ENCODE measurements around the gene PTGES2. TPM values are rescaled to one million over a fixed set of nuclear protein-coding genes. Genes with fewer than 3 reads are reported as not detected.

PTGES2 gene
- total RNA-seq, 1 donor from 2014 or later, result 65.4 TPM

GRCh38 chr9:128153947-128154695 is 26.6 kb upstream of the PTGES2 start:
- intact Hi-C loops (cut with micrococcal nuclease), result no loop called here

- intact Hi-C loops (cut with micrococcal nuclease), result no loop called here
Observed at GRCh38 chr9:128153060-128153946, 25.8 kb upstream of the PTGES2 start.

DNA sequence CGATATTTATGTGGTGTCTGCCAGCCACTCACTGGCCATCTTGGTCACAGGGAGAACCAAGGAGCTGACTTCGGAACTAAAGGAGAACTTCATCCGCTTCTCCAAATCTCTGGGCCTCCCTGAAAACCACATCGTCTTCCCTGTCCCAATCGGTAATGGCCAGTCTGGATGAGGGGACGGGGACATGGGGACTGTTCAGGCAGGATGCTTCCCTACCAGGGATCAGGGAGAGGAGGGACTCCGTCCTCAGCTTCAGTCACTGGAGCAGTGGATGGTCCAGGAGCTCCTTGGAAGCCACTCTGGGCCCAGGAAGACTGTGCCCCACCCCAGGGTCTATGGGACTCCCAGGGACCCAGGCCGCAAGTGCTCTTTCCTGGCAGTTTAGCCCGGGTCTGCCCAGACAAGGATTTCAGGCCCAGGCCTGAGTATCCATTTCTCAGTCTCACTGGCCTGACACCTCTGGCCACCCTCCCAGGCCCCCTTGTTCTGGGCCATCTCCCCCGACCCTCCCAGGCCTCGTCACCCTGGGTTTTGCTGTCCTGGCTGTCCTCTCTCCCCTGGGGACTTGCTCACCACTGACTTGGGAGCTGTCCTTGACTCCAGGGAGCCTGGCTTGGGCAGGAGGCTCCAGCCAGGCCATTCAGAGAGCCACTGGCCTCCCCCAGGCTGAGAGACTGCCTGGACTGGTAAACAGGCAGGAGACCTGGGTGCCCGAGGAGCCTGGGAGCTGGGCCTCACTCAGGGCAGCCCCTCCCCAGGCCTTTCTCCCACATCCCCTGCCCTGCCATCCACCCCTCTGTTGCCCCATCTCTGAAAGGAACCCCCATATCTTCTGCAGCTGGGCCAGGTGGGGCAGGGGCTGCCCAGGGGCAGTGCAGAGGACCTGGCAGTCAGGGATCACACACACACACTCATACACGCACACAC is 24.9 kb upstream of the PTGES2 start:
- intact Hi-C loops (cut with micrococcal nuclease), result no loop called here

DNA sequence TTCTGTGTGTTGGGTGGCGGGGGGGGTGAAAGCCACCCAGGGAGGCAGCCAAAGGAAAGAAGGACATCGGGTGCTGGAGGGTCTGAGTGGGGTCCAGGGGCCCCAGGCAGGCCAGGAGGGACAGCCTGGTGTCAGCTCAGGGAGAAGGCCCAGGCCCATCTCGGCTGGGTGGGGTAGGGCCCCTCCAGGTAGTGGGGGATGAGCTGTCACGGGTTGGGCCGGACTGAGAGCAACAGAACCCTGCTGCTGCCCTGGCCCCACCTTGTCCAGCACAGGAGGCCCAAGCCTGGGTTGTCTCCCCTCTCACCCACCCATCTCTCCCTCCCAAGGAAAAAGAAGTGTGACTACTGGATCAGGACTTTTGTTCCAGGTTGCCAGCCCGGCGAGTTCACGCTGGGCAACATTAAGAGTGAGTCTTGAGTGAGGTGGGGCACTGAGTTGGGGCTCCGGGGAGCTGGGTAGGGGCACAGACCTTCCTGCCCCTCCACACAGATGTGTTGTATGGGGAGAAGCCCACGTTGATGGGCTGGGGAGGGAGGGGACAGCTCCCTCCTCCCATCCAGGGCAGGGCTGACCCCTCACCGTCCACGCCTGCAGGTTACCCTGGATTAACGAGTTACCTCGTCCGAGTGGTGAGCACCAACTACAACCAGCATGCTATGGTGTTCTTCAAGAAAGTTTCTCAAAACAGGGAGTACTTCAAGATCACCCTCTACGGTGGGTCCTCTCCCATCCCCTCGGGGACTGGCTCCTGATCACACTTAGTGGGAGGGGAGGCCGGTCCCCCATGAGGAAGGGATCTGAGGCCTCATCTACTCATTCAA is 24.0 kb upstream of the PTGES2 start:
- intact Hi-C loops (cut with micrococcal nuclease), result no loop called here

- intact Hi-C loops (cut with micrococcal nuclease), result no loop called here
Observed at GRCh38 chr9:128150594-128151308, 23.2 kb upstream of the PTGES2 start.

DNA sequence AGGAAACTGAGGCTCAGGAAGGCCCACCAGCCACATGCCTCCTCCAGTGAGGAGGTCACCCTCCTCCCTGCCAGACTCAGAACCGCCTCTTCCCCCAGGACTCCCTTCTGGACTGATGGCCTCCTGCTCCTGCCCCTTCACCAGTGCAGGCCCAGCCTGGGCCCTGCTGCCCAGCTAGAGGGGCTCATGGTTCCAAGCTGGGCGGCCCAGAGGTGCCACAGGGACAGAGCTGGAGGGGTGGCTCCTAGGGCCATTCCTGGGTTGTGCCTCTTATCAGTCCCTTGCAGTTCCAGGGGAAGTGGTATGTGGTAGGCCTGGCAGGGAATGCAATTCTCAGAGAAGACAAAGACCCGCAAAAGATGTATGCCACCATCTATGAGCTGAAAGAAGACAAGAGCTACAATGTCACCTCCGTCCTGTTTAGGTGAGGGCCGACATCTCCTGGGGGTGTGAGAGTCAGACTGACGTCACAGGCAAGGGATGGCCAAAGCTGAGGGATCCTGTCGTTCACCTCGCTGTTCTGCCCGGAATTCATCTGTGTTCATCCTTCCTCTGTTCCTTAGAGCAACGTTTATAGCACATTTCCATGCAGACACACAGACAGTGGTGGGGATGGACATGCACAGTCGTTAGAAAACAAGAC is 22.5 kb upstream of the PTGES2 start:
- intact Hi-C loops (cut with micrococcal nuclease), result no loop called here

DNA sequence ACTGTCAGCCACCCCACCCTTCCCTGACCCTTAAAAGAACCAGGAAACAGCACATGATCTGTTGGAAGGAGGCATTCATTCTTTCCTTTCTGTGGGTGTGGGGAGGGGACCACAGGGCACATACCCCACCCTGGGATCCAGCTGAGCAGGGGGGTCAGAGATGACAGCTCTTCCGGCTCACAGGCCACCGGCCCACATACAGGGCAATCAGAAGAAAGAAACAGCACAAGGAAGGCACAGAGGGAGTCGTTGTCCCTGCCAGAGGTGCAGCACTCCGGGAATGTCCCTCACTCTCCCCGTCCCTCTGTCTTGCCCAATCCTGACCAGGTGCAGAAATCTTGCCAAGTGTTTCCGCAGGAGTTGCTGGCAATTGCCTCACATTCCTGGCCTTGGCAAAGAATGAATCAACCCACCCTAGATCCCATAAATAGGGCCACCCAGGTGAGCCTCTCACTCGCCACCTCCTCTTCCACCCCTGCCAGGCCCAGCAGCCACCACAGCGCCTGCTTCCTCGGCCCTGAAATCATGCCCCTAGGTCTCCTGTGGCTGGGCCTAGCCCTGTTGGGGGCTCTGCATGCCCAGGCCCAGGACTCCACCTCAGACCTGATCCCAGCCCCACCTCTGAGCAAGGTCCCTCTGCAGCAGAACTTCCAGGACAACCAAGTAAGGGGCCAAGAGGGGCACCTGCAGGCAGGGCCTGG is 21.6 kb upstream of the PTGES2 start, which contains the start of gene LCN2:
Gene LCN2, plus strand, starts transcription at position 453 of the 701 bp plus-strand sequence. Its CDS starts 73 bp downstream, at position 526.
- intact Hi-C loops (cut with micrococcal nuclease), result no loop called here

GRCh38 chr9:128148509-128149000 is 21.0 kb upstream of the PTGES2 start:
- intact Hi-C loops (cut with micrococcal nuclease), result no loop called here

DNA sequence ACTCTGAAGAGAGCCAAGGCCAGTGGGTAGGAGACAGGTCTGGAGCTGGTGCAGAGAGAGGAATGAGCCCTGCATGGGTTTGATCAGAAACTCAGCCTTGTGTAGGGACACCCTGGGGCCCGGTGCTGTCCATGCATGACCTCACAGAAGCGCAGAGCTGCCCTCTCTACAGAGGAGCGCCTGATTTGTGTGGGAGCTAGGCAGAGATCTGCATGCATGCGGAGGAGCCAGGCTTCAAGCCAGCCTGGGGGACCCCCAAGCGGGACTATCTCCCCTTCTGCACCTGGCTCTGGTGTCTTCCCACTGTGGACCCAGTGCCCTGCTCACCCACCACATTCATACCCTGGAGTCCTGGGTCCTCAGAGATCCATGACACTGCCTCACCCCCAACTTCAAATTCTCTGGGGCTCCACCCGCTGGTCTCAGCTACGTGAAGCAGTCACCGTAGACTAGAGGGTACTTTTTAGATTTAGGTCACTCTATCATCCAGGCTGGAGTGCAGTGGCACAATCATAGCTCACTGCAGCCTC is 19.1 kb upstream of the PTGES2 start:
- intact Hi-C loops (cut with micrococcal nuclease), result no loop called here

DNA sequence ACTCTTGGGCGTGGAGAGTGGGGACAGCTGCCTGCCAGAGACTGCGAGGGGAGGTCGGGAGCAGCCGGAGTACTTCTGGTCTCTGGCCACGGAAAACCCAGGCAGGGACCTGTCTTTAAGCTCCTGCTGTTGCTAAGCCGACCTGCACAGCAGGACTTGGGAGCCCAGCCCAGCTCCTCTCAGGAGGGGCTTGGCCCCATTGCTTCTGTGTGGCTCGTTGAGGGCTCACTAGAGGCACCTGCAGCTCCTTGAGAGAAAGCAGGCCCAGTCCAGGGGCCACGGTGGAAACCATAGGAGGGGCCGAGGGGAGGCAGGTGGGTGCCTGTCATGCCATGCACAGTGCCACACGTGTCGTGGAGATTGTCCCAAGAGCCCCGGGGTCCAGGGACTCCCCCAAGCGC is 18.4 kb upstream of the PTGES2 start:
- intact Hi-C loops (cut with micrococcal nuclease), result no loop called here

DNA sequence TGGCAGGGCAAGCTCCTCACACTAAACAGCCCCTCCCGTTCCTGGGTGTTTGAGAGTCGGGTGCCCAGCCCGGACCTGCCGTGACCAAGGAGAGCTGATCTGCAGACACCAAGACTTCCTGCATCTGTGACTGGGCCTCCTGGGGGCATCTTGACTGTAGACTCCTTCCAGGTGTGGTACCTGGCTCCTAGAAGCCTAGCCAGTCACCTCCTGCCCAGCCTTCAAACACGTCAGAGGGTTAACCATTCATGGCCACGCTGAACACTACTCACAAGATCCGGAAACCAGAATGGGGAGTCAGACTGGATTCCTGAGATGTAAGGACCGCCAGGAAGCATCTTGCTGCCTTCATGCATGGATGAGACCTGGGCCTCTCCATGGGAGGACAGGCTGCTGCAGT is 18.0 kb upstream of the PTGES2 start:
- intact Hi-C loops (cut with micrococcal nuclease), result no loop called here

DNA sequence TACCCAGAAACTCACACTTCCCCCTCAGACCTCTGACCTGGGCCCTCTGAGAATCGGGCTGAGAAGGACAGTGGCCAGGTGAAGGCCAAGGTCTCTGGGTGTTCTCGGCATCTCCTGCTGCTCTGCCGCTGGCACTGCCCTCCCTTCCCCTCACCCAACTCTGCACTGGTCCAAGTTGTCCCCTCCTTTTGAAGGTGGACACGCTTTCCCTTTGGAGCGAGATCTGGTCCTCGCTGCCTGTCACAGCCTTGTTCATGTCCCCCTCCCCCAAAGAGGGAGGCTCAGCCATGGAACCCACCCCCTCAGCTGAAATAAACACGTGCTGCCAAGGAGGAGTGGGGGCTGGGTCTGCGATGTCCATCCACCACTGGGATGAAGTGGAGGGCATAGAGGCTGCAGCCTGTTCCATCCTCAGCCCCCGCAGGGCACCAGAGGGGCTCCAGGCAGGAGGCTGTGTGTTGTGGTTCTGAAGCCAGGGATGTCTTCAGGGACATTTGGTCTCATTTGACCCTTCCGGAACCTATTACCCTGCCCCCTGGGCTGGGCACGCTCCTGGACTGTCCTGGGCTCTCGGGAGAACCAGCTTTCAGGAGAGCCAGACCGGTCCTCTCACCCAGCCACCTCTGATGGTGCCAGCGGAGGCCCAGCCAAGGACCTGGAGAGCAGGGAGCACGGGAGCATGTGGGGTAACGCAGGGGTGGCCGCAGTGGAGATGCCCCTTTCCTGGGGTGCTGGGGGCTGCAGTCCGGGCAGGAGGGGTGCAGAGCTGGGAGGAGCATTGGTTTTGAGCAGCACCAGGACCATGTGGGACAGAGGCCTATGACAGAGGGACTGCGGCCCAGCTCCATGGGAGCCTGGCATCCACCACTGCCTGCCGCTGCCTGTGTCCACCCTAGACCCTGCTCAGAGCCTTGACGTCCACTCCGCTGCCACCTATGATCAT is 17.0 kb upstream of the PTGES2 start:
- intact Hi-C loops (cut with micrococcal nuclease), result no loop called here

DNA sequence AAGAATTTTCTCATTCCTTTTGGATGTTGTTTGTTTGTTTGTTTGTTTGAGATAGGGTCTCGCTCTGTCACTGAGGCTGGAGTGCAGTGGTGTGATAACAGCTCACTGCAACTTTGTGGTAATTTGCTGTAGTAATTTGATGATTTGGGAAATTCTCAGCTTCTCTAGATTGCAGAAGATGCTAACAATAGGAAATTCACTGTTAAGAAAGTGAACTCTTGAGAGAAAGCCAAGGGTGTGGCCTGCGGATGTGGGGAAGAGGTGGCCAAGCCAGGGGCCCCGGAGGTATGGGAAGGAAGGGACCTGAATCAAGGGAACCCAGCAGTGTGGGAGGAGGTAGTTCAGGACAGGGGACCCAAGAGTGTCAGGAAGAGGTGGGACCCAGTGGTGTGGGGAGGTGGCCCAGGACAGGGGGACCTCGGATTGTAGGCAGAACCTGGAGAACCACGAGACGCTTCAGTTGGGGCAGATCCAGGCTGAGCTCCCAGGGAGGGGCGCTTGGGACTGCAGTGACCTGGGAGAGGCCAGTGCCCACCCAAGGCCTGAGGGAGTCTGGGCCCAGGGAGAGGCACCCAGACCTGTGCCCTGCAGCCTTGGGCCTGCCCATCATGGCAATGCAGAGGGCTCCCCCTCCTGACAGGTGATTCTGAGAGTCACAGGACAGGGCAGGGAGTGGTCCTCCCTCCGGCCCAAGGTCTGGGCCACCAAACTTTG is 16.2 kb upstream of the PTGES2 start:
- intact Hi-C loops (cut with micrococcal nuclease), result no loop called here

DNA sequence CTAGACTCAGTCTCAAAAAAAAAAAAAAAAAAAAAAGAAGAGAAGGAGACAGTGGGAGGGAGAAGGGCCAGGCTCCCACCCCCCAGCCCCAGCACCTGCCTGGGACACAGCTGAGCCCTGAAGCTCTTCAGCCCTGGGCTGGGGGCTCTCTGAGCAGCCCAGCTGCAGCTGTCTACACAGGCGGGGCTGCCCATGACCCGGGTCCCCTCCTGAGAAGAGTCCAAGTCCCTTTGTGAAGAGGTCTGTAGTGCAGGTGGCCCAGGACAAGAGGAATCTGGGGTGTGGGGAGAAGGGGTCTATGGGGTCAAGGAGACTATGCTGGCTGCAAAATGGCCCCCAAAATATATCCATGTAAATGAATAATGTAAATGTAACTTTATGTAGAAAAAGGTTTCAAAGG is 15.1 kb upstream of the PTGES2 start:
- intact Hi-C loops (cut with micrococcal nuclease), result loop anchor here (1.0 kb wide), 1 partner anchor 14 kb away; no protein-coding TSS in a partner anchor

DNA sequence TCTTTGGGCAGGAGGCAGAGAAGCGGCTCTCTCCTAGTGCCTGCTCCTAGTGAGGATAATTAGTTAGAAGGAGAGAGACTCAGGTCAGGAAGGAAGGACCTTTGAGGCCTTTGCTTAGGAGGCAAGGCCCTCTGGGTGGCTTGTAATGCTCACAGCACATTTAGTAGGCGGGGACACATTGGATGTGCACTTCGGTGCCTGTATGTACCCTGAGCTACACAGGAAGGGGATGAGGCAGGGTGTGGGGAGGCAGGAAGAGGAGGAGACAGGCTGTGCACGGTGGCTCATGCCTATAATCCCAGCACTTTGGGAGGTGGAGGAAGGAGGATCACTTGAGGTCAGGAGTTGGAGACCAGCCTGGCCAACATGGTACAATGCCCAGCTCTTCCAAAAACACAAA is 14.5 kb upstream of the PTGES2 start:
- intact Hi-C loops (cut with micrococcal nuclease), result loop anchor here (1.0 kb wide), 1 partner anchor 14 kb away; no protein-coding TSS in a partner anchor

- intact Hi-C loops (cut with micrococcal nuclease), result loop anchor here (1.0 kb wide), 1 partner anchor 13 kb away; no protein-coding TSS in a partner anchor
Observed at GRCh38 chr9:128141604-128142003, 14.1 kb upstream of the PTGES2 start.
